H1 (cell line): ENCODE results near the gene RPRM.

Source experiments
- BRCA1 ChIP-seq: IDR thresholded peaks from 2 replicates; pipeline ENCODE4 v1.6.1; 2012; ENCODE audit warnings: low read depth, low read length, improper control_type of control experiment
- CHD1 ChIP-seq: IDR thresholded peaks from 2 replicates; pipeline ENCODE4 v1.6.1; 2012; ENCODE audit warnings: low read depth, low read length, improper control_type of control experiment
- CHD2 ChIP-seq: IDR thresholded peaks from 2 replicates; pipeline ENCODE4 v1.6.1; 2012; ENCODE audit warnings: low read length, improper control_type of control experiment
- EGR1 ChIP-seq: IDR thresholded peaks from 2 replicates; pipeline ENCODE4 v1.6.1; 2011; ENCODE audit warnings: low read depth, low read length, borderline replicate concordance
- EZH2 ChIP-seq: fragments of 200-600 bp; sonication (generic); IDR thresholded peaks from 2 replicates; pipeline ENCODE4 v1.7.1; 2012; ENCODE audit warnings: low read depth, mild to moderate bottlenecking, moderate library complexity, low read length, inconsistent platforms; ENCODE audit not compliant: severe bottlenecking
- GABPA ChIP-seq: IDR thresholded peaks from 2 replicates; pipeline ENCODE4 v1.6.1; 2011; ENCODE audit warnings: mild to moderate bottlenecking, low read length, moderate library complexity, borderline replicate concordance; ENCODE audit not compliant: insufficient read depth
- POLR2A ChIP-seq, 2 experiments: IDR thresholded peaks; 1 replicate in 1 of 2; 2 replicates in 1 of 2; pipeline ENCODE4 v1.6.1; 2011; ENCODE audit warnings: low read depth in 2 of 2, low read length in 2 of 2, mild to moderate bottlenecking in 2 of 2; ENCODE audit errors: control extremely low read depth in 1 of 2
- POLR2AphosphoS5 ChIP-seq: IDR thresholded peaks from 2 replicates; pipeline ENCODE4 v1.6.1; 2011; ENCODE audit warnings: low read depth, low read length
- RFX5 ChIP-seq: IDR thresholded peaks from 2 replicates; pipeline ENCODE4 v1.6.1; 2011; ENCODE audit warnings: low read depth, low read length, improper control_type of control experiment, borderline replicate concordance
- RNF2 ChIP-seq: fragments of 200-900, 300-1000 bp; sonication (generic); IDR thresholded peaks from 2 replicates; pipeline ENCODE4 v1.7.1; 2016; ENCODE audit warnings: borderline replicate concordance, low read depth, mild to moderate bottlenecking, antibody characterized with exemption, low read length; ENCODE audit not compliant: poor library complexity, severe bottlenecking; ENCODE audit errors: missing control alignments
- TAF1 ChIP-seq: IDR thresholded peaks from 2 replicates; pipeline ENCODE4 v1.6.1; 2011; ENCODE audit warnings: mild to moderate bottlenecking, low read depth, low read length
- TF ChIP-seq, protein P1 (sequence below), 3 experiments: IDR thresholded peaks; 1 replicate in 2 of 3; 2 replicates in 1 of 3; pipeline versions ENCODE4 v1.5.1 to v1.6.1; 2011; ENCODE audit warnings: low read length in 3 of 3, mild to moderate bottlenecking in 3 of 3, inconsistent platforms in 2 of 3, low read depth in 1 of 3, moderate library complexity in 1 of 3; ENCODE audit not compliant: insufficient read depth in 1 of 3; ENCODE audit errors: control extremely low read depth in 1 of 3

DNA sequence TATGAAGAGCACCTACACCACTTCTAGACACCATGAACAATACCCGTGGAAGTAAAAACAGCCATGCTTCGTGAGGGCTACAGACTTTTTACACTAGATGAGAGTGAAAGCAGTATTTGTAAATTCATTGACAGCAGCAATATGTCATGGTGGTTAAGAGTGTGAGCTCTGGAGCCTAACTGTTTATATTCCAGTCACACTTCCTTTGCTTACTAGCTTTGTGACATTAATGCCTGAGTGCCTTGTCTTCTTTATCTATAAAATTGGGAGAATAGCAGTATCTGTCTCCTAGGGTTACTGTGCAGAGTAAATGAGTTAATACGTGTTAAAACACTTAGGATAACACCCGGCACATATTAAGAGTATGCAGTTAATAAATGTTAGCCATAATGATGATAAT is 33.8 kb upstream of the RPRM start:
- TF ChIP-seq, protein P1, sequence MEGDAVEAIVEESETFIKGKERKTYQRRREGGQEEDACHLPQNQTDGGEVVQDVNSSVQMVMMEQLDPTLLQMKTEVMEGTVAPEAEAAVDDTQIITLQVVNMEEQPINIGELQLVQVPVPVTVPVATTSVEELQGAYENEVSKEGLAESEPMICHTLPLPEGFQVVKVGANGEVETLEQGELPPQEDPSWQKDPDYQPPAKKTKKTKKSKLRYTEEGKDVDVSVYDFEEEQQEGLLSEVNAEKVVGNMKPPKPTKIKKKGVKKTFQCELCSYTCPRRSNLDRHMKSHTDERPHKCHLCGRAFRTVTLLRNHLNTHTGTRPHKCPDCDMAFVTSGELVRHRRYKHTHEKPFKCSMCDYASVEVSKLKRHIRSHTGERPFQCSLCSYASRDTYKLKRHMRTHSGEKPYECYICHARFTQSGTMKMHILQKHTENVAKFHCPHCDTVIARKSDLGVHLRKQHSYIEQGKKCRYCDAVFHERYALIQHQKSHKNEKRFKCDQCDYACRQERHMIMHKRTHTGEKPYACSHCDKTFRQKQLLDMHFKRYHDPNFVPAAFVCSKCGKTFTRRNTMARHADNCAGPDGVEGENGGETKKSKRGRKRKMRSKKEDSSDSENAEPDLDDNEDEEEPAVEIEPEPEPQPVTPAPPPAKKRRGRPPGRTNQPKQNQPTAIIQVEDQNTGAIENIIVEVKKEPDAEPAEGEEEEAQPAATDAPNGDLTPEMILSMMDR (IDR thresholded peaks at IDR 0.05; ENCODE audit: control extremely low read depth in 1 of 3, insufficient read depth in 1 of 3, low read depth in 1 of 3, low read length in 3 of 3): no peak
- TF ChIP-seq EGR1 (no peak), TAF1 (no peak), BRCA1 (no peak), CHD1 (no peak), EZH2 (no peak), GABPA (no peak), RFX5 (no peak), POLR2AphosphoS5 (no peak), CHD2 (no peak), RNF2 (no peak), POLR2A (IDR thresholded peaks at IDR 0.05; ENCODE audit: control extremely low read depth in 1 of 2, low read depth in 2 of 2, low read length in 2 of 2) (no peak)
